GM21515 (cell line): ENCODE measurements around the gene CDCA4.

Experiments used
- ATAC-seq: cut with Tn5 transposase; IDR thresholded peaks from one replicate; pipeline ENCODE4 v1.9.1; 2021; ENCODE audit not compliant: unreplicated experiment

Gene CDCA4

DNA sequence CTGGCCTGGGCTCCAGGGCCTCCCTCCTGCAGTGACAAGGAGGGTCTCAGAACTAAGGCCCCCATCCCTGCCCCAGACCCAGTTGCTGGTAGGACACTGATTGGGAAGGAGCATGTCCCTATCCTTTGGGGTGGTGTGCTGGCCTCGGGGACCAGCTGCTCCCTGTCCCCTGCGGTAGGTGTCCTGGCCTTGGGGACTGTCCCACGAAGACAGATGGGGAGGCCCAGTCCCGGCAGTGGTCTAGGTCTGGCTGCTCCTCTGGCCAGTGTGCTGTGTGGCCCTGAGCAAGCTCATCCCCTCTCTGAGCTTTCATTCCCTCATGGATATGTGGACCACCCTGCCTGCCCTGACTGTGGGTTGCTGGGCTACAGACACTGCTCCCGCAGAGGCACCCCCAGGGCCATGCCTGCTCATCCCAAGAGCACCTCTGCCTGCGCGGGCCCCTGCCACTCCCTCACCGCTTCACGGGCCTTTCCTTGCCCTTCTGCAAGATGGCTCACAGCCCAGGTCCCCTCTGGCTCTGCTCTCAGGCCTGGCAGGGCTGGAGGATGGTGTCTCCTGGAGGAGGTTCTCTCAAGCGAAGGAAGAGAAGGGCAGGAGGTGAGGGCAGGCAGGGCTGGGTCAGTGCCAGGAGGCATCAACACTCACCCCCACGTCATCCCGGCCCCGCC is 55.2 kb downstream of the CDCA4 start:
- no peak for ATAC-seq

- no peak for ATAC-seq
Measured at GRCh38 chr14:104964546-104964945, 56.3 kb downstream of the CDCA4 start.
